NCI-H1436 (cell line): ENCODE data around the gene TEP1.
"Not testable (repeated sequence)": the region's sequence is repeated elsewhere in the genome, so short reads cannot be mapped to it uniquely, and the experiment has no call there.

ENCODE experiments used
- DNase-seq: peaks from one replicate; lab custom pipeline; 2025; lab: John Stamatoyannopoulos, UW

The TEP1 gene

DNA sequence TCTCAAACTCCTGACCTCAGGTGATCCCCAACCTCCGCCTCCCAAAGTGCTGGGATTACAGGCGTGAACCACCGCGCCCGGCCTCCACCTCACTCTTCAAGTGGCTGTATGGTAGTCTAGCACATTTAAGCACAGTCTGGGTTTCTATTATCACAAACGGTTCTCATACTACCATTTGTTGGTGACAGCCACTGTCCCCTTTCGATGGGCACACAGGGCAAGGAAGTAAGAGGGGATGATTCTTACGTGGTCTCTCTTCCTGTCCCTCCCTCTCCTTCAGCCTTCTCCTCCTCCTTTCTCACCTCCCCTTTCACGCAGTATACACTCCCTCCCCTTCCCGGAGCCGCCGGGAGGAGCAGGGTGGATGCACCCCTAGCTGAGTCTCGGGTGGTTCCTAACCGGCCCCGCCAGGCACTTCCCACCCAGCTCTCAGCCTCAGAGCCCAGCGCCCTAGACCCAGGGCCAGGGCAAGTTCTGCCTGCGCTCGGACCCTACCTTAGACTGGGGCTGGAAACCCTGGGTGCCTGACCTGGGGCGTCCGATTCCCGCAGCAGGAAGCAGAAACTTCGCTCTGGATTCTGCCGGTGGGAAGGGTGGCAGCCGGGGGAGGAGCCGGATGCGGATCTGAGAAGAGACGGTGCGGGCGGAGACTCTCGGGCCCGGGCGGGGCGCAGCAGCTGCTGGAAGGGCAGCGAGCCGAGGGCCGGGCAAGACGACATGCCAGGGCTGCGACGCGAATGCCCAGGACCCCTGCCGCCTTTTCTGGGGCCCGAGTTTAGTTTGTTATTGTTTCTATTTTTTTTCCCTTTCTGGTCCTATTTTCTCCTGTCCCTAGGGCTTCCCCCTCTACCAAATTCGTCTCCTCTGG, at the start of gene TEP1:
Gene TEP1, minus strand, starts transcription at position 626 of the 868 bp plus-strand sequence. CDS start 5,062 bp downstream, outside the sequence.
- peak; percentile 56 for DNase-seq

GRCh38 chr14:20461225-20462141, 48.2 kb upstream of the TEP1 start, which contains the start of gene PIP4P1:
Gene PIP4P1 (minus strand): TSS chr14:20461434. CDS start chr14:20461325, 109 bp downstream.
- peak; percentile 99 for DNase-seq

DNA sequence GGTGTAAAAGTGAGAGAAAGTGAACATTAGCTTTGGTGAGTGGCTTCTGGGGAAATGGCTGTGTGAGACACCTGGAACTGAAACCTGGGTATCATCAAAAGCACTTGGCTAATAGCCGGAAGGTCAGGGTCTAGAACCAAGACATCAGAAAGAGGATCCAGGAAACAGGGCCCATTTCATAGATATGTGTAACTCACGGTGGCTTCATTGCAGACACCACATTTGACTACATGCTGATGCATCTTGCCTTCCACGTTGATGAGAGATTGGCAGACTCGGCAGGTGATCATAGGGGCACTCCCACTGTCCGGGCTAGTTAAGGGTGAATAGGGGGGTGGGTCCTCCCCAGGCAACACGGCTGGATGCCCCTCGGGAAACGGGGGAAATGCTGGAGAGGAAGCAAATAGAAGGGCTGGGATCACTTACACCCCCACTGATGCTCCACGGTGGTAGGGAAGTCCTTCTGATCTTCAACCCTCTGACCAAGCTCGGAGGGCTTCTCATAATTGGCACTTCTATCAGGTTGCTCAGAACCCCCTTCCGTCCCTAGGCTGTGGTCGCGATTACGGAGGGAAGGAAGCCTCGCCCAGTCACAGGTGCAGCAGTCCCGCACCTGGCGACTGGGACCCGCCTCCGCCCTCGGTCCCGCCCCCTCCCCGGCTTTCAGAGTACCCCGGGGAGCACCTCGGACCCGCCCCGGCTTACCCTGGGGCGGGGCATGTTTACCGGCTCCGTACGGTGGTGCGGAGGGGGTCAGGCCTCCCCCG, 47.3 kb upstream of the TEP1 start:
- peak; percentile 66 for DNase-seq

- DNase-seq: no peak
Observed at GRCh38 chr14:20458031-20458789, 44.9 kb upstream of the TEP1 start.

DNA sequence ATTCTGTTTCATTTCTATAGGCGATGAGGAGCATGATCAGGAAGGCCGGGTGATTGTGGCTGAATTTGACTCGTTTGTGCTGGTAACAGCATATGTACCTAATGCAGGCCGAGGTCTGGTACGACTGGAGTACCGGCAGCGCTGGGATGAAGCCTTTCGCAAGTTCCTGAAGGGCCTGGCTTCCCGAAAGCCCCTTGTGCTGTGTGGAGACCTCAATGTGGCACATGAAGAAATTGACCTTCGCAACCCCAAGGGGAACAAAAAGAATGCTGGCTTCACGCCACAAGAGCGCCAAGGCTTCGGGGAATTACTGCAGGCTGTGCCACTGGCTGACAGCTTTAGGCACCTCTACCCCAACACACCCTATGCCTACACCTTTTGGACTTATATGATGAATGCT, 43.7 kb upstream of the TEP1 start:
- DNase-seq: no peak

GRCh38 chr14:20455355-20456300, 42.3 kb upstream of the TEP1 start:
- DNase-seq: peak; percentile 84

GRCh38 chr14:20454516-20455354, 41.4 kb upstream of the TEP1 start, which contains the start of the genes APEX1 and OSGEP:
Gene APEX1 (plus strand): TSS chr14:20455226. CDS start chr14:20455646, 420 bp downstream.
Gene OSGEP (minus strand): TSS chr14:20454812. CDS start chr14:20454683, 129 bp downstream.
- peak; percentile 99 for DNase-seq

DNA sequence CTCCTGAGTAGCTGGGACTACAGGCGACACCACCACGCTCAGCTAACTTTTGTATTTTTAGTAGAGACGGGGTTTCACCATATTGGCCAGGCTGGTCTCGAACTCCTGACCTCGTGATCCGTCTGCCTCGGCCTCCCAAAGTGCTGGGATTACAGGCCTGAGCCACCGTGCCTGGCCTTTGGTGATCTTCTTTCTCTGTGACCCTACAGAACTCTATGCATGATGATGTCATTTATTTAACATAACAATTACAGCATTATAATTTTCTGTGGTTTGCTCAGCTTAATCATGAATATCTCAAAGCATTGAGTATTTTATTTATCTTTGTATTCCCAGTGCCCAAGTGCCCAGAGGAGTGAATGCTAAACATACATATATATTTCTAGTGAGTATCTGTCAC, 39.5 kb upstream of the TEP1 start:
- not testable (repeated sequence) for DNase-seq

- DNase-seq: no peak
Observed at GRCh38 chr14:20446889-20447288, 33.6 kb upstream of the TEP1 start.

DNA sequence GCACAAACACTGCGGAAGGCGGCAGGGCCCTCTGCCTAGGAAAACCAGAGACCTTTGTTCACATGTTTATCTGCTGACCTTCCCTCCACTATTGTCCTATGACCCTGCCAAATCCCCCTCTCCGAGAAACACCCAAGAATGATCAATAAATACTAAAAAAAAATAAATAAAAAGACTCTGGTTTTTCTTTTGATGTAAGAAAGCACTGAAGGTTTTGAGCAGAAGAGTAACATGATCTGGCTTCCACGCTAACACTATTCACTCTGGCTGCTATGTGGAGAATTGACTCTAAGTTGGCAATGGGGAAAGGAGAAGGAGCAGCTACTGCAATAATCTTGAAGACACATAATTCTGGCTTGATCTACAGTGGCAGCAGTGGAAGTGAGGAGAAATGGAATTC, 30.3 kb upstream of the TEP1 start:
- not testable (repeated sequence) for DNase-seq

DNA sequence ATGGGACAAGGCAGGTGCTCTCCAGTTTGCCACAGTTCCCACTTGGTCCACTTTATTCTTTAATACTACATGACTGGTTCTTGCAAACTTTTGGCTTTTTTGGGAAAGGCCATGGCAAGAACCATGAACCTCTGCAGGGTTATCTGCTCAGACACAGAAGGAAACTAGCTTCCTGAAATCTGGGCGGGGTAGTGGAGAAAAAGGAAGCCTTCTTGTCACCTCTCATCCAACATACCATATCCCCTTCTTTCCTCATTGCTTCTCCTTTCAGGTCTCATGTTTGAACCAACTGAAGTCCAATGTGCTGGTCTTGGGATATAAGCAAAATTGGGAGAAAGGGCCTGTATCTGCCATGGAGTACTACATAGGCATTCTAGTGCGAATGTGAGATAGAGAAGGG, 28.2 kb upstream of the TEP1 start:
- no peak for DNase-seq

GRCh38 chr14:20440882-20441281, 27.6 kb upstream of the TEP1 start:
- DNase-seq: no peak

- no peak for DNase-seq
Observed at GRCh38 chr14:20440465-20440864, 27.2 kb upstream of the TEP1 start.

- DNase-seq: no peak
Observed at GRCh38 chr14:20438664-20439063, 25.4 kb upstream of the TEP1 start.

DNA sequence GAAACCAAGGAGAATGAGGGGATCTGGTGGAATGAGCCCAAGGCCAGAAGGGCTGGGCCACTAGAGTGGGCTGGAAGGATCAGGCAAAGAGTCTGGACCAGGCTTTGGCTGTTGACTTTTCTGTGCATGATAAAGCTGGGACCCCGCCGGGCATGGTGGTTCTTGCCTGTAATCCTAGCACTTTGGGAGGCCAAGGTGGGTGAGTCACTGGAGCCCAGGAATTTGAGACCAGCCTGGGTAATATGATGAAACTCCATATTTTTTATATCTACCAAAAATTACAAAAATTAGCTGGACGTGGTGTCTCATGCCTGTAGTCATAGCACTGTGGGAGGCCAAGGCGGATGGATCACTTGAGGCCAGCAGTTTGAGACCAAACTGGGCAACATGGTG, 23.1 kb upstream of the TEP1 start:
- no peak for DNase-seq

DNA sequence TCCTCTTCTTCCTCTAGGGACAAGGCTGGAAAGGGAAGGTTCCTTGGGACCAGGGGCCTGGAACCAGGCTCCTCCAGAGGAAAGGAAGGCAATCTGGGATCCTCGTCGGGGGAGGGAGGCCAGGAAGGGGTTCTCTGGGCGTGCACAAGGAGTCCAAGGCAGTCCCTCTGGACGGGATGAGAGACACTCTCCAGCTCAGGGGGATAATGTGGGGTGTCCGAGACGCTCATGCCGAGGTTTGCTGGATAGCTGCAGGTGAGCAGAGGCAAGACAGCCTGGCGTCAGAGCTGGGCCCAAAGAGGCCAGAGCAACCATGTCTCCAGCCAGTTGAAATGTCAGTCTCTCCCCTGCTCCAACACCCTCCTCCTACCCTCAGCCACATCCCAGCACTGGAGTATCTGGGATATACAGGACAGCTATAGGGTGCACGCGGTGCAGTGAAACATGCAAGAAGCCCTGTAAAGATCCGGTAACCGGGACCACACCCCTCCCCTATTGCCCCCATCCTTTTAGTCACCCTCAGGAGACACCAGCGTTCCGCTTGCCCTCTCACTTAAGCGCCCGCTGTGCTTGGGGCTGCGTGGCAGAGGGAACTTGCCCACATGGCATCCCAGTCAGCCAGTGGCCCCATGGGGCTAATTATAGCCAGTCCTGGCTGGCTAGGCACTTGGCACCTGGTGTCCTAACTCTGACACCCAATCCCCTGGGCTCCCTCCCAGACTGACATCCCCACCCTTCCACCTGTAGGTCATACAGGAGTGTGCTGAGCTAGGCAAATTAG, 22.5 kb upstream of the TEP1 start, which contains the start of gene KLHL33:
Gene KLHL33, minus strand, starts transcription at position 585 of the 781 bp plus-strand sequence. Its CDS starts 355 bp downstream, at position 230.
- DNase-seq: no peak

DNA sequence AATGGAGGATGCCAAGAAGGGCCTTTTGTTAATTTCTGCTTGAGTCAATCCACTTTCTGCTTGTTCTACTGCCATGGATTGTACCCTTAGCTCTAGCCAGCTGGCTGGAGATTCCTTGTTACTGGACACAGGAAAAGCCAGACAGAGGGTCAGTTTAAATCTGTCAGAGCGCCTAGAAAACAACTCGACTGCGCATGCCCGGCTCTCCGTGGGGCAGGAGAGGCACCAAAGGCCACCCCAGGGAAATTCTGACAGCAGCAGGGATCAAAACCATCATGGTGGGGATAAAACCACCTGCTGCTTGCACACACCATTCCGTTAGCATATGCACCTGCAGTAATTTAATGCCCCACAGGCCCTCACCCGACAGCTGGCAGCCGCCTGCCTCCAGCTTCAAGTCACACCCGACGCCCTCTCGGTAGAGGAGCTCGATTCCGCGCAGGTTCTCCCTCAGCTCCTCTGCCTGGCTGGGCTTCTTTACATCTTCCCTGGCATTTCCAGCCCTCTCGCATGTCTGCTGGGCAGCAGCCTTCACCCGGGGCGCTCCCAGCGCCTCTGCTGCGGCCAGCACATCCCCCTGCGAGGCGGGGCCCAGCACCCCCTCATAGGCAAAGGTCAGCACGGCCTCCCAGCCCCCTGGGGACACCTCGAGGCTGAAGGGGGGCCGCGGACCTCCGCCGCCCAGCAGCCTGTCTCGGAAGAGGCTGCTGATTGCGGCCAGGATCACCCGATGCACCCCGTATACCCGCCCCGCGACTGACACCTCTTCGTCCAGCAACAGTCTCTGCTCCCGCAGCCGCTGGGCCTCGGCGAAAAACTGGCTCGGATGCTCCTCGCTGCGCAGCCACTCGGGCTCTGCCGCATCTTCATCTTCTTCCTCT, 21.6 kb upstream of the TEP1 start:
- DNase-seq: no peak
